ENCODE data around the gene LONRF3.

DNA sequence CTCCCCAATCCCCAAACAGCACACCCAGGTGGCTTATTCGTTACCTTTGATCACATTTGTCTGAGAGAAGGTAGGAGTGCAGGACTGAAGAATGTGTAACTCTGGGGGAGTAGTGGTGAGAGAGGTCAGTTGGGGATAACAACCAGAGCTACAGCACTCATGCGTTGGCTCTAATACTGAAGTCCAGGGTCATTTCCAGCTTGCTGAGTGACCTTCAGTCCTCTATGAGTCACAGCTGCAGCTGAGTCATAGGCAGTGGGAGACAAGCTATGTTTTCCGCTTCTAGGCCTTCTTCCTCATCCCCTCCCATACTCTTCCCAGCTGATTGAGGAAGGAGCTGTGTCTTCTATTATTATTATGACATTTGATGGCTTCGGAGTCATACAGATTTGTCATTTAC is 66.8 kb downstream of the LONRF3 start:
- TF ChIP-seq, protein P1, sequence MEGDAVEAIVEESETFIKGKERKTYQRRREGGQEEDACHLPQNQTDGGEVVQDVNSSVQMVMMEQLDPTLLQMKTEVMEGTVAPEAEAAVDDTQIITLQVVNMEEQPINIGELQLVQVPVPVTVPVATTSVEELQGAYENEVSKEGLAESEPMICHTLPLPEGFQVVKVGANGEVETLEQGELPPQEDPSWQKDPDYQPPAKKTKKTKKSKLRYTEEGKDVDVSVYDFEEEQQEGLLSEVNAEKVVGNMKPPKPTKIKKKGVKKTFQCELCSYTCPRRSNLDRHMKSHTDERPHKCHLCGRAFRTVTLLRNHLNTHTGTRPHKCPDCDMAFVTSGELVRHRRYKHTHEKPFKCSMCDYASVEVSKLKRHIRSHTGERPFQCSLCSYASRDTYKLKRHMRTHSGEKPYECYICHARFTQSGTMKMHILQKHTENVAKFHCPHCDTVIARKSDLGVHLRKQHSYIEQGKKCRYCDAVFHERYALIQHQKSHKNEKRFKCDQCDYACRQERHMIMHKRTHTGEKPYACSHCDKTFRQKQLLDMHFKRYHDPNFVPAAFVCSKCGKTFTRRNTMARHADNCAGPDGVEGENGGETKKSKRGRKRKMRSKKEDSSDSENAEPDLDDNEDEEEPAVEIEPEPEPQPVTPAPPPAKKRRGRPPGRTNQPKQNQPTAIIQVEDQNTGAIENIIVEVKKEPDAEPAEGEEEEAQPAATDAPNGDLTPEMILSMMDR (IDR thresholded peaks at IDR 0.05): no peak
- no peak for TF ChIP-seq POLR2A (IDR thresholded peaks at IDR 0.05)
- TF ChIP-seq EP300 (IDR thresholded peaks at IDR 0.05): no peak
